OCI-LY1 (cell line): ENCODE data around the gene C12orf60.
A peak's percentile ranks its signal among the peaks of the same experiment; 100 is the strongest.

Experiments used
- H2AFZ ChIP-seq: fragments of 200-600 bp; sonication (generic), shearing (Covaris generic); 2 replicates; pipeline ENCODE4 v1.6.0; 2014; ENCODE audit warnings: antibody characterized with exemption, mild to moderate bottlenecking, low read length
- H3F3A ChIP-seq: fragments of 200-600 bp; sonication (generic), shearing (Covaris generic); 2 replicates; pipeline ENCODE4 v1.6.0; 2014; ENCODE audit warnings: mild to moderate bottlenecking, antibody characterized with exemption, low read length, moderate library complexity; ENCODE audit not compliant: insufficient read depth
- H3K27ac ChIP-seq: fragments of 200-600 bp; sonication (generic); 2 replicates; pipeline ENCODE4 v1.5.1; 2014; ENCODE audit warnings: low read length, mixed run types, mild to moderate bottlenecking, low read depth; ENCODE audit not compliant: poor library complexity, severe bottlenecking
- H3K27me3 ChIP-seq: fragments of 200-600 bp; sonication (generic); 2 replicates; pipeline ENCODE4 v1.6.0; 2014; ENCODE audit warnings: antibody characterized with exemption, mild to moderate bottlenecking, low read length, moderate library complexity; ENCODE audit not compliant: insufficient read depth
- H3K36me3 ChIP-seq: fragments of 200-600 bp; sonication (generic); 2 replicates; pipeline ENCODE4 v1.6.1; 2014; ENCODE audit warnings: mild to moderate bottlenecking, antibody characterized with exemption, low read length, moderate library complexity, mixed read lengths; ENCODE audit not compliant: insufficient read depth
- H3K4me1 ChIP-seq: fragments of 200-600 bp; sonication (generic); 2 replicates; pipeline ENCODE4 v1.5.1; 2014; ENCODE audit warnings: mild to moderate bottlenecking, low read length, moderate library complexity; ENCODE audit not compliant: insufficient read depth, severe bottlenecking
- H3K4me2 ChIP-seq: fragments of 200-600 bp; sonication (generic), shearing (Covaris generic); 2 replicates; pipeline ENCODE4 v1.6.1; 2014; ENCODE audit warnings: low read length
- H3K4me3 ChIP-seq: fragments of 200-600 bp; sonication (generic); 2 replicates; pipeline ENCODE4 v1.5.1; 2014; ENCODE audit warnings: low read length, low read depth, mild to moderate bottlenecking, mixed read lengths; ENCODE audit not compliant: poor library complexity, severe bottlenecking
- H3K79me2 ChIP-seq: fragments of 200-600 bp; shearing (Covaris generic); 2 replicates; pipeline ENCODE4 v1.6.1; 2016; ENCODE audit warnings: mixed run types, low read length, mixed read lengths; ENCODE audit not compliant: insufficient read depth
- H3K9ac ChIP-seq: fragments of 200-600 bp; sonication (generic), shearing (Covaris generic); 2 replicates; pipeline ENCODE4 v1.6.1; 2014; ENCODE audit warnings: mild to moderate bottlenecking, low read length, mixed read lengths
- H3K9me2 ChIP-seq: fragments of 200-600 bp; sonication (generic), shearing (Covaris generic); 2 replicates; pipeline ENCODE4 v1.6.1; 2014; ENCODE audit warnings: low read depth, mild to moderate bottlenecking, low read length, mixed read lengths
- H3K9me3 ChIP-seq: fragments of 200-600 bp; shearing (Covaris generic); 2 replicates; pipeline ENCODE4 v1.6.1; 2014; ENCODE audit warnings: low read length, mixed read lengths
- H4K20me1 ChIP-seq: fragments of 200-600 bp; sonication (generic), shearing (Covaris generic); 2 replicates; pipeline ENCODE4 v1.6.0; 2016; ENCODE audit warnings: mild to moderate bottlenecking, low read length; ENCODE audit not compliant: insufficient read depth
- CTCF ChIP-seq: fragments of 200-600 bp; sonication (generic), shearing (Covaris generic); IDR thresholded peaks from 2 replicates; pipeline ENCODE4 v1.5.1; 2017; ENCODE audit warnings: mild to moderate bottlenecking, antibody characterized with exemption, low read length, moderate library complexity, mixed read lengths
- EZH2 ChIP-seq: fragments of 200-600 bp; sonication (generic), shearing (Covaris generic); IDR thresholded peaks from 2 replicates; pipeline ENCODE4 v1.8.0; 2017; ENCODE audit warnings: borderline replicate concordance, mixed run types, mild to moderate bottlenecking, antibody characterized with exemption, low read length, moderate library complexity, mixed read lengths

Gene C12orf60

GRCh38 chr12:14775636-14775980 lies 27.9 kb upstream of the C12orf60 start:
- no peaks in the 10 kb centered on the region for H3K9me3 ChIP-seq
- peaks cover 48% of the 10 kb centered on the region for H3K4me1 ChIP-seq
- TF ChIP-seq EZH2 (no peak), CTCF (no peak)
- no peaks in the 10 kb centered on the region for H3F3A ChIP-seq
- peak overlapping the region; percentile 65 for H3K27ac ChIP-seq
- H3K9ac ChIP-seq, result peak overlapping the region; percentile 87
- H3K36me3 ChIP-seq, result no peaks in the 10 kb centered on the region
- H3K9me2 ChIP-seq, result no peaks in the 10 kb centered on the region
- H3K4me3 ChIP-seq, result peak overlapping the region; percentile 78
- H2AFZ ChIP-seq, result no peak overlapping the region
- H3K27me3 ChIP-seq, result no peaks in the 10 kb centered on the region
- H3K79me2 ChIP-seq, result no peaks in the 10 kb centered on the region
- no peaks in the 10 kb centered on the region for H4K20me1 ChIP-seq
- H3K4me2 ChIP-seq, result peak overlapping the region; percentile 93

GRCh38 chr12:14776236-14776961 lies 27.1 kb upstream of the C12orf60 start:
- H3K4me3 ChIP-seq, result peak overlapping the region; percentile 78
- H3K4me2 ChIP-seq, result peak overlapping the region; percentile 93
- peak; percentile 54 for TF ChIP-seq CTCF
- TF ChIP-seq EZH2, result no peak
- H3F3A ChIP-seq, result no peaks in the 10 kb centered on the region
- H3K9me2 ChIP-seq, result no peaks in the 10 kb centered on the region
- H2AFZ ChIP-seq, result no peak overlapping the region
- H3K79me2 ChIP-seq, result no peaks in the 10 kb centered on the region
- H3K36me3 ChIP-seq, result no peaks in the 10 kb centered on the region
- no peaks in the 10 kb centered on the region for H3K27me3 ChIP-seq
- H3K27ac ChIP-seq, result peak overlapping the region; percentile 65
- no peaks in the 10 kb centered on the region for H4K20me1 ChIP-seq
- H3K9me3 ChIP-seq, result no peaks in the 10 kb centered on the region
- peaks cover 49% of the 10 kb centered on the region for H3K4me1 ChIP-seq
- no peak overlapping the region; the same call in 1 of the 2 replicates for H3K9ac ChIP-seq

- no peaks in the 10 kb centered on the region for H3K79me2 ChIP-seq
- H2AFZ ChIP-seq, result no peak overlapping the region
- no peaks in the 10 kb centered on the region for H4K20me1 ChIP-seq
- TF ChIP-seq CTCF (no peak), EZH2 (no peak)
- no peak overlapping the region for H3K27ac ChIP-seq
- no peaks in the 10 kb centered on the region for H3K9me3 ChIP-seq
- H3K9me2 ChIP-seq, result no peaks in the 10 kb centered on the region
- no peak overlapping the region for H3K4me2 ChIP-seq
- no peaks in the 10 kb centered on the region for H3K27me3 ChIP-seq
- H3K4me3 ChIP-seq, result no peak overlapping the region
- peaks cover 40% of the 10 kb centered on the region for H3K4me1 ChIP-seq
- H3K36me3 ChIP-seq, result no peaks in the 10 kb centered on the region
- no peaks in the 10 kb centered on the region for H3F3A ChIP-seq
- no peak overlapping the region for H3K9ac ChIP-seq
Measured at GRCh38 chr12:14777271-14777670, 26.2 kb upstream of the C12orf60 start.
